ENCODE measurements around the gene RAB31. TPM values are rescaled to one million over a fixed set of nuclear protein-coding genes. Genes with fewer than 3 reads are reported as not detected.

The RAB31 gene, protein sequence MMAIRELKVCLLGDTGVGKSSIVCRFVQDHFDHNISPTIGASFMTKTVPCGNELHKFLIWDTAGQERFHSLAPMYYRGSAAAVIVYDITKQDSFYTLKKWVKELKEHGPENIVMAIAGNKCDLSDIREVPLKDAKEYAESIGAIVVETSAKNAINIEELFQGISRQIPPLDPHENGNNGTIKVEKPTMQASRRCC
- total RNA-seq, result 10 to 100 TPM; 22.9 to 98.1 (median 34.3) TPM

DNA sequence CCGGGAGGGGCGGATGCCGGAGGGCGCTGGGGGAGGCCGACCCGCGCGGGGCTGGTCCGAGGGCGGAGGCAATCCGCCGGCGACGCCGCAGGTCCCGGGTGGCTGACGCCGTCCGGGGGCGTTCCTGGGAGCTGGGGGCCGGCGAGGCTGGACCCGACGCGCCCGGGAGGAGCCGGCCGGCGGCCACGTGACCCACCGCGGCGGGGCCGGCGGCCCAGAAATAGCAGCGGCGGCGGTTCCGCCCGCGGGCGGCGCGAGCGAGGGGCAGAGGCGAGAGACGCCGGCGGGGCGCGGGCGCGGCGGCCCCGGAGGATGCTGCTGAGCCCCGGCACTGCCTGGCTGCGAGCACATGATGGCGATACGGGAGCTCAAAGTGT is at the start of gene RAB31:
Gene RAB31 (plus strand): TSS at position 245 of the 377 bp plus-strand sequence. CDS start 105 bp downstream, at position 350.
- TF ChIP-seq, protein P1, sequence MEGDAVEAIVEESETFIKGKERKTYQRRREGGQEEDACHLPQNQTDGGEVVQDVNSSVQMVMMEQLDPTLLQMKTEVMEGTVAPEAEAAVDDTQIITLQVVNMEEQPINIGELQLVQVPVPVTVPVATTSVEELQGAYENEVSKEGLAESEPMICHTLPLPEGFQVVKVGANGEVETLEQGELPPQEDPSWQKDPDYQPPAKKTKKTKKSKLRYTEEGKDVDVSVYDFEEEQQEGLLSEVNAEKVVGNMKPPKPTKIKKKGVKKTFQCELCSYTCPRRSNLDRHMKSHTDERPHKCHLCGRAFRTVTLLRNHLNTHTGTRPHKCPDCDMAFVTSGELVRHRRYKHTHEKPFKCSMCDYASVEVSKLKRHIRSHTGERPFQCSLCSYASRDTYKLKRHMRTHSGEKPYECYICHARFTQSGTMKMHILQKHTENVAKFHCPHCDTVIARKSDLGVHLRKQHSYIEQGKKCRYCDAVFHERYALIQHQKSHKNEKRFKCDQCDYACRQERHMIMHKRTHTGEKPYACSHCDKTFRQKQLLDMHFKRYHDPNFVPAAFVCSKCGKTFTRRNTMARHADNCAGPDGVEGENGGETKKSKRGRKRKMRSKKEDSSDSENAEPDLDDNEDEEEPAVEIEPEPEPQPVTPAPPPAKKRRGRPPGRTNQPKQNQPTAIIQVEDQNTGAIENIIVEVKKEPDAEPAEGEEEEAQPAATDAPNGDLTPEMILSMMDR (IDR thresholded peaks at IDR 0.05), result peak in 2 of 4 experiments; percentile 18 to 29
- peak; percentile 68 to 92 for TF ChIP-seq POLR2A (IDR thresholded peaks at IDR 0.05)
- Histone ChIP-seq H3K27ac (peak within 1 kb of the TSS; percentile 97 to 98), H3K4me3 (peak within 1 kb of the TSS; percentile 81 to 88), H3K9me3 (no peaks in the 10 kb centered on the region), H3K4me1 (no peaks in the 10 kb centered on the region), H3K27me3 (no peaks in the 10 kb centered on the region), H3K36me3 (no peaks in the 10 kb centered on the region)
- peak; percentile 80 to 89 for DNase-seq
- intact Hi-C loops (cut with DNase I; ENCODE audit: low total_unique reads), result no loop called here

DNA sequence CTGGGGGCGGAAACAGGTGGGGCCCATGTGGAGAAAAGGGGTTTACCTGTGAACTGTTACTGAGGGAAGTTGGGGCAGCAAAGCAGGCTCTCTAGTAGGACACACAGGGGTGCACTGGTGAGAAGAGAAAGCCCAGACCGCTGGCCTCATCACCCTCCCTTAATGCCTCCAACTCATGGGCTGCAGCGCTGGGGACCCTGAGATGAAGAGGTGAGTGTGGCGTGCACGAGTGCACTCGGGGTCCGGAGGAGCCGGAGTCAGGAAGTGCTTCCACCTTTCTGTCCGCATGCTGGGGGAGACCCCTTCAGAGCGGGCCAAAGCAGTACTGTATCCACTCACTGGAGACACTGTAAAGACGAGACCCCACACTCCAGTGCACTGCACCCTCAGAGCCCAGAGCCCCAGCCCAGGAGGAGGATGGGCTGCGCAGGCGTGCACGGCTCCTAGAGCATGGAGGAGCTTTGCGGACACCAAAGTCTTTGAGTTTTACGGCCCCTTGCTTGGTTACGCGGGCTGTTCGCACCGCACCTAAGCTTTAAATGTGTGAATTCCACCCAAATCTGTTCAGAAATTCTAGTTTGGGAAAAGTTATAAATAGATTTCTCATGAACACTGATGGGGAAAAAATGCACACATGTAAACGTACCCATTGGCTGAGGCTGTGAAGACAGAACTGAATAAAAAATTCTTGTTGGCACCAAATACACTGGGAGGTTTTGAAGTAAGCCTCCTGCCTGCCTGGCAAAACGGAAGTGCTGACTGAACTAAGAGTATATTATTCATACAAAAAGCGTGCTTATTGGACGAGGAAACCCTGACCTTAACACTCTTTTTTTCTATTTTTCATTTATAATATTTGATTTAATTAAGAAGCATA is 48.4 kb upstream of the RAB31 start:
- DNase-seq, result no peak
- TF ChIP-seq, protein P1 (IDR thresholded peaks at IDR 0.05), result no peak
- no peak for TF ChIP-seq POLR2A (IDR thresholded peaks at IDR 0.05)
- no peaks in the 10 kb centered on the region for H3K36me3 ChIP-seq
- intact Hi-C loops (cut with DNase I; ENCODE audit: low total_unique reads), result no loop called here
- no peaks in the 10 kb centered on the region for H3K4me1 ChIP-seq
- H3K9me3 ChIP-seq, result no peaks in the 10 kb centered on the region
- no peak overlapping the region for H3K27ac ChIP-seq
- no peak overlapping the region for H3K4me3 ChIP-seq
- H3K27me3 ChIP-seq, result no peaks in the 10 kb centered on the region

DNA sequence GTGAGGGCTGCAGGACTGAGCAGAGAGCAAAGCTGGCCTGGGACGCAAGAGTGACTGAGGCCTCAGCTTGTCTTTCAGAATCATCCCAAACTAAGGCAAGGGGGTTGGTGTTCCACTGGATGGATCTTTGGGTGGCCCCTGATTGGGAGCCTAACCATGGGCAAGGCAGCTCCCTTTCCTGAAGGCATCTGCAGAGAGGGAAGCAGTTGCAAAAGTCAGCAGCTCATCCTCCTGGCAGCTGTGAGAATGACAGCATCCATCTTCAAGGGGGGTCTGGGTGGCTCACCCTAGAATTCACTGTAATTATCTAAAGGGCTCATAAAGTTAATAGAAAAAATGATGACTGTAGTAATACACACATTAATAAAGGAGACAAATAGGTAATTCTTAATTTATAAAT is 46.5 kb upstream of the RAB31 start:
- Histone ChIP-seq H3K36me3 (no peaks in the 10 kb centered on the region), H3K27me3 (no peaks in the 10 kb centered on the region), H3K9me3 (no peaks in the 10 kb centered on the region), H3K4me1 (no peaks in the 10 kb centered on the region), H3K27ac (no peak overlapping the region), H3K4me3 (no peak overlapping the region)
- intact Hi-C loops (cut with DNase I; ENCODE audit: low total_unique reads), result no loop called here
- TF ChIP-seq, protein P1 (IDR thresholded peaks at IDR 0.05), result no peak
- DNase-seq, result no peak

DNA sequence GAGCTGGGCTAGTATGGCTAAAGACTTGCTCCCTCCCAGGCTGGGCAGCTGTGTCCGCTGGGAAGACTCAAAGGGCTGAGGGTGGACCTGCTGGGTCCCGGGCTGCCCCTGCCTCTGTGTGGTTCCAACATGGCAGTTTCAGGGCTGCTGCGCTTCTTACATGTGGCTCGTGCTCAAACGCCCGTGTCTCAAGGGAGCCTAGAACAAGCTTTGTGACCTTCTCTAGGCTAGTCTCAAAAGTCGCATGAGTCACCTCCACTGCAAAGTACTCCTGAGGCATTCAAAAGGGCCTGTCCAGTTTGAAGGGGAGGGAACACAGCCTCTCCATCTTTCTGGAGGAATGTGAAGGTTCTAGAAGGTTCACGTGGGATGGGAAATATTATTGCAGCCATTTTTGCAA is 44.7 kb upstream of the RAB31 start:
- no peak overlapping the region for H3K27ac ChIP-seq
- H3K9me3 ChIP-seq, result no peaks in the 10 kb centered on the region
- no peaks in the 10 kb centered on the region for H3K36me3 ChIP-seq
- no peak for TF ChIP-seq POLR2A (IDR thresholded peaks at IDR 0.05)
- TF ChIP-seq, protein P1 (IDR thresholded peaks at IDR 0.05), result no peak
- H3K4me3 ChIP-seq, result no peak overlapping the region
- intact Hi-C loops (cut with DNase I; ENCODE audit: low total_unique reads), result no loop called here
- H3K27me3 ChIP-seq, result no peaks in the 10 kb centered on the region
- no peaks in the 10 kb centered on the region for H3K4me1 ChIP-seq
- DNase-seq, result no peak

DNA sequence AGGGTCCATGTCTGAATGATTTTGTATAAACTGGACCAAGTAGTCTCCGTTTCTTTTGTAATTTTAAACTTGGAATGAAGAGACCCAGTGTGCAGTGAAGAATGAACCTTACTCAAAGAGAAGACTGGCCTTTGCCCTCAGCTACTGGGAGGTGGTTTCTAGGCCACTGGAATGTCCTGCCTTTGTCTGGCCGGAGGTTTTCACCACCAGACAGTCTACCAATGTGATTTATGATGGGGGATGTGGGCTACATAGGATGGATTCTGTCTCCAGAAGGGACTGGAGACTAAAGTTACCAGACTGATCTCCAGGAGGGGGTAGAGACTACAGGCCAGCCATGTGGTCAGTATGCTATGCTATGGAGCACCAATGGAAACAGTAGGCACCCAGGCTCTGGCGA is 42.8 kb upstream of the RAB31 start:
- DNase-seq, result no peak
- Histone ChIP-seq H3K4me1 (no peaks in the 10 kb centered on the region), H3K9me3 (no peaks in the 10 kb centered on the region), H3K27me3 (no peaks in the 10 kb centered on the region), H3K36me3 (no peaks in the 10 kb centered on the region), H3K27ac (no peak overlapping the region), H3K4me3 (no peak overlapping the region)
- TF ChIP-seq, protein P1 (IDR thresholded peaks at IDR 0.05), result no peak
- TF ChIP-seq POLR2A (IDR thresholded peaks at IDR 0.05), result no peak
- intact Hi-C loops (cut with DNase I; ENCODE audit: low total_unique reads), result no loop called here

Measured in uterus (tissue), 4 donors.